Esophagus muscularis mucosa (tissue), 4 donors: ENCODE data around the gene BTBD9. TPM values are rescaled to one million over a fixed set of nuclear protein-coding genes. Genes with fewer than 3 reads are reported as not detected.

Experiments
- DNase-seq: peaks from one replicate; pipeline ENCODE4 v3.0.0-alpha.2; 2017; ENCODE audit errors: extremely low spot score
- H3K27ac ChIP-seq, 4 donors: fragments of 200-600 bp; sonication (generic); replicated peaks in 1 of 4; 1 replicate in 3 of 4; 2 replicates in 1 of 4; pipeline ENCODE4 v1.5.1; 2016 to 2019; ENCODE audit warnings: mild to moderate bottlenecking in 1 of 4
- H3K27me3 ChIP-seq, 4 donors: fragments of 200-600 bp; sonication (generic); one replicate each; pipeline versions ENCODE4 v1.5.1 to v1.6.0; 2016 to 2019
- H3K36me3 ChIP-seq, 4 donors: fragments of 200-600 bp; sonication (generic); one replicate each; pipeline ENCODE4 v1.5.1; 2016 to 2019
- H3K4me1 ChIP-seq, 4 donors: fragments of 200-600 bp; sonication (generic); one replicate each; pipeline ENCODE4 v1.5.1; 2016 to 2019
- H3K4me3 ChIP-seq, 4 donors: fragments of 200-600 bp; sonication (generic); 1 replicate in 2 of 4; 2 replicates in 2 of 4; pipeline ENCODE4 v1.5.1; 2016 to 2019; ENCODE audit warnings: mild to moderate bottlenecking in 4 of 4, moderate library complexity in 1 of 4
- H3K9me3 ChIP-seq, 4 donors: fragments of 200-600 bp; sonication (generic); 1 replicate in 3 of 4; 2 replicates in 1 of 4; pipeline ENCODE4 v1.5.1; 2016 to 2019
- EP300 ChIP-seq: sonication (generic); formaldehyde crosslinking; IDR thresholded peaks from one replicate; pipeline ENCODE4 v1.6.1; 2017; ENCODE audit warnings: antibody characterized with exemption
- POLR2A ChIP-seq: fragments of 450-650 bp; IDR thresholded peaks from one replicate; pipeline ENCODE4 v1.6.1; 2017; ENCODE audit warnings: antibody characterized with exemption, moderate library complexity, mild to moderate bottlenecking, low read depth
- POLR2AphosphoS5 ChIP-seq, 2 donors: sonication (generic); formaldehyde crosslinking; IDR thresholded peaks; one replicate each; pipeline ENCODE4 v1.6.1; 2017; ENCODE audit warnings: antibody characterized with exemption in 2 of 2
- WGBS: methylation state at CpG from one replicate; pipeline ENCODE4 v1.1.5; 2018; 5-methylcytosine and 5-hydroxymethylcytosine counted together
- intact Hi-C: fragments of 100-400 bp; cut with DNase I; formaldehyde crosslinking; loops from one replicate; pipeline ENCODE4 v1.15.1; 2023
- total RNA-seq, 4 donors: library from RNA; depleted of rRNA; stranded (reverse); fragments of >200 nt; gene quantifications; one replicate each; pipeline versions ENCODE4 v1.1.0 to v1.2.1, GENCODE V29; 2016
- TF ChIP-seq, protein P1 (sequence below), 3 experiments: fragments of 200-600 bp in 2 of 3; fragments of 450-650 bp in 1 of 3; sonication (generic) in 2 of 3; IDR thresholded peaks; one replicate each; pipeline ENCODE4 v1.5.1; 2017 to 2019; ENCODE audit warnings: antibody characterized with exemption in 3 of 3, mild to moderate bottlenecking in 2 of 3, moderate library complexity in 1 of 3

Gene BTBD9
- total RNA-seq, 4 donors from 2014 or later: 9.4 to 14.1 (median 11.2) TPM

GRCh38 chr6:38450717-38451116 lies 189.0 kb downstream of the BTBD9 start:
- H3K4me3 ChIP-seq: no peak overlapping the region
- H3K27me3 ChIP-seq: no peaks in the 10 kb centered on the region
- TF ChIP-seq POLR2A (no peak), EP300 (no peak), POLR2AphosphoS5 (IDR thresholded peaks at IDR 0.05) (no peak)
- TF ChIP-seq, protein P1, sequence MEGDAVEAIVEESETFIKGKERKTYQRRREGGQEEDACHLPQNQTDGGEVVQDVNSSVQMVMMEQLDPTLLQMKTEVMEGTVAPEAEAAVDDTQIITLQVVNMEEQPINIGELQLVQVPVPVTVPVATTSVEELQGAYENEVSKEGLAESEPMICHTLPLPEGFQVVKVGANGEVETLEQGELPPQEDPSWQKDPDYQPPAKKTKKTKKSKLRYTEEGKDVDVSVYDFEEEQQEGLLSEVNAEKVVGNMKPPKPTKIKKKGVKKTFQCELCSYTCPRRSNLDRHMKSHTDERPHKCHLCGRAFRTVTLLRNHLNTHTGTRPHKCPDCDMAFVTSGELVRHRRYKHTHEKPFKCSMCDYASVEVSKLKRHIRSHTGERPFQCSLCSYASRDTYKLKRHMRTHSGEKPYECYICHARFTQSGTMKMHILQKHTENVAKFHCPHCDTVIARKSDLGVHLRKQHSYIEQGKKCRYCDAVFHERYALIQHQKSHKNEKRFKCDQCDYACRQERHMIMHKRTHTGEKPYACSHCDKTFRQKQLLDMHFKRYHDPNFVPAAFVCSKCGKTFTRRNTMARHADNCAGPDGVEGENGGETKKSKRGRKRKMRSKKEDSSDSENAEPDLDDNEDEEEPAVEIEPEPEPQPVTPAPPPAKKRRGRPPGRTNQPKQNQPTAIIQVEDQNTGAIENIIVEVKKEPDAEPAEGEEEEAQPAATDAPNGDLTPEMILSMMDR (IDR thresholded peaks at IDR 0.05): no peak
- intact Hi-C loops: no loop called here
- no peaks in the 10 kb centered on the region for H3K9me3 ChIP-seq
- H3K27ac ChIP-seq: no peak overlapping the region
- WGBS: 98% methylated on average over 2 of the region's 2 CpGs
- DNase-seq: no peak
- no peaks in the 10 kb centered on the region for H3K36me3 ChIP-seq
- H3K4me1 ChIP-seq: peaks cover 0 to 5% (median 0%) of the 10 kb centered on the region in 4 donors

GRCh38 chr6:38445925-38446324 lies 193.8 kb downstream of the BTBD9 start:
- WGBS: 70% methylated on average over 2 of the region's 2 CpGs

GRCh38 chr6:38445336-38445735 lies 194.4 kb downstream of the BTBD9 start:
- no peaks in the 10 kb centered on the region for H3K27me3 ChIP-seq
- no peak overlapping the region for H3K4me3 ChIP-seq
- DNase-seq: no peak
- no peaks in the 10 kb centered on the region for H3K9me3 ChIP-seq
- H3K36me3 ChIP-seq: no peaks in the 10 kb centered on the region
- TF ChIP-seq, protein P1 (IDR thresholded peaks at IDR 0.05): no peak
- no peak for TF ChIP-seq POLR2AphosphoS5 (IDR thresholded peaks at IDR 0.05)
- no peak for TF ChIP-seq POLR2A
- intact Hi-C loops: no loop called here
- no peak overlapping the region for H3K27ac ChIP-seq
- H3K4me1 ChIP-seq: peaks cover 0 to 5% (median 3%) of the 10 kb centered on the region in 4 donors

More at GRCh38 chr6:38445925-38446324, 193.8 kb downstream of the BTBD9 start:
- no peaks in the 10 kb centered on the region for H3K9me3 ChIP-seq
- TF ChIP-seq, protein P1 (IDR thresholded peaks at IDR 0.05): no peak
- TF ChIP-seq POLR2A (no peak), POLR2AphosphoS5 (IDR thresholded peaks at IDR 0.05) (no peak), EP300 (no peak)
- H3K36me3 ChIP-seq: no peaks in the 10 kb centered on the region
- no peak for DNase-seq
- H3K4me1 ChIP-seq: peaks cover 0 to 5% (median 3%) of the 10 kb centered on the region in 4 donors
- no peaks in the 10 kb centered on the region for H3K27me3 ChIP-seq
- H3K27ac ChIP-seq: no peak overlapping the region
- H3K4me3 ChIP-seq: no peak overlapping the region
- intact Hi-C loops: no loop called here

GRCh38 chr6:38443352-38444144 lies 196.2 kb downstream of the BTBD9 start:
- Histone ChIP-seq H3K27ac (no peak overlapping the region), H3K4me3 (no peak overlapping the region), H3K4me1 (peaks cover 0 to 5% (median 3%) of the 10 kb centered on the region in 4 donors), H3K9me3 (no peaks in the 10 kb centered on the region), H3K36me3 (no peaks in the 10 kb centered on the region), H3K27me3 (no peaks in the 10 kb centered on the region)
- TF ChIP-seq EP300 (no peak), POLR2AphosphoS5 (IDR thresholded peaks at IDR 0.05) (no peak), POLR2A (no peak)
- TF ChIP-seq, protein P1 (IDR thresholded peaks at IDR 0.05): no peak
- DNase-seq: no peak
- intact Hi-C loops: no loop called here
- 77% methylated on average over 6 of the region's 6 CpGs for WGBS

DNA sequence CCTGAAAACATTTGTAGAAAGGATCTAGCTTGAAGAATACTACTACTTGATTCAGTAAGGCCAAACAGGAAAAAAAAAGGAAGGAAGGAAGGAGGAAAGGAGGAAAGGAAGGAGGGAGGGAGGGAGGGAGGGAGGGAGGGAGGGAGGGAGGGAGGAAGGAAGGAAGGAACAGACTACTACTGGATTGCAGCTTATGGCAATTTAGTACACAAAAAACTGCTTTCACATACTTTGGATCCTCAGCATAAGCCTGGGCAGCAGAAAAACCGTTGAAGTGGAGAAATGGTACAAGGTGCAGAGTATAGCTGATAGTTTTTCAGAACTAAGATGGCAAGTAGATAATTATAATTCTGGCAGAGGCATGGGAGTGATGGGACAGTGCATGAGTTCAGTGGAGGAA lies 201.6 kb downstream of the BTBD9 start:
- Histone ChIP-seq H3K36me3 (no peaks in the 10 kb centered on the region), H3K27me3 (no peaks in the 10 kb centered on the region), H3K9me3 (no peaks in the 10 kb centered on the region), H3K4me1 (no peaks in the 10 kb centered on the region), H3K27ac (no peak overlapping the region), H3K4me3 (no peak overlapping the region)
- TF ChIP-seq, protein P1 (IDR thresholded peaks at IDR 0.05): no peak
- no peak for TF ChIP-seq EP300
- intact Hi-C loops: no loop called here
- no peak for DNase-seq
- 68% methylated on average over 1 of the region's 1 CpG for whole genome bisulfite sequencing
